GM12873 (cell line): ENCODE measurements around the gene LAMC1.

Experiments
- TF ChIP-seq, protein P1 (sequence below): IDR thresholded peaks from 2 replicates; pipeline ENCODE4 v1.5.1; 2012; ENCODE audit warnings: low read depth, mild to moderate bottlenecking, moderate library complexity, low read length, control low read depth; ENCODE audit not compliant: insufficient read depth; ENCODE audit errors: missing control alignments

The LAMC1 gene

DNA sequence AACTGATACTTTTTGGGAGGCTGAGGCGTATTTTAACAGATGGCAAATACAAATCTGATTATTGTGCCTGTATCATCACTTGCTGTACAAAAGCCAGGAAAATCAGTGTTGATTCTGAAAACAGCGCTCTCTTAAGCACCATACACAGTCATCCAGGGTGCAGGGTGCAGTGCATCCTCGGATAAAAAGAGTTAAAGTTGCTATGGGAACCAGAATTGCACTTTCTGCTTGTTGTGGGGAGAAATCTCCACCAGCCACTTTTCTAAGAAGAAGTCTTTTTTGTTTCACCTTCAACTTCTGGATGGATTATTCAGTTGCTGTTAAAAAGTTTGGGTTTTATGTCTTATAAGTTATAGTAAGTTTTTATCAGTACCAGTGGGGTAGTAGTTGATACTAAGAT lies 3.8 kb downstream of the LAMC1 start:
- TF ChIP-seq, protein P1, sequence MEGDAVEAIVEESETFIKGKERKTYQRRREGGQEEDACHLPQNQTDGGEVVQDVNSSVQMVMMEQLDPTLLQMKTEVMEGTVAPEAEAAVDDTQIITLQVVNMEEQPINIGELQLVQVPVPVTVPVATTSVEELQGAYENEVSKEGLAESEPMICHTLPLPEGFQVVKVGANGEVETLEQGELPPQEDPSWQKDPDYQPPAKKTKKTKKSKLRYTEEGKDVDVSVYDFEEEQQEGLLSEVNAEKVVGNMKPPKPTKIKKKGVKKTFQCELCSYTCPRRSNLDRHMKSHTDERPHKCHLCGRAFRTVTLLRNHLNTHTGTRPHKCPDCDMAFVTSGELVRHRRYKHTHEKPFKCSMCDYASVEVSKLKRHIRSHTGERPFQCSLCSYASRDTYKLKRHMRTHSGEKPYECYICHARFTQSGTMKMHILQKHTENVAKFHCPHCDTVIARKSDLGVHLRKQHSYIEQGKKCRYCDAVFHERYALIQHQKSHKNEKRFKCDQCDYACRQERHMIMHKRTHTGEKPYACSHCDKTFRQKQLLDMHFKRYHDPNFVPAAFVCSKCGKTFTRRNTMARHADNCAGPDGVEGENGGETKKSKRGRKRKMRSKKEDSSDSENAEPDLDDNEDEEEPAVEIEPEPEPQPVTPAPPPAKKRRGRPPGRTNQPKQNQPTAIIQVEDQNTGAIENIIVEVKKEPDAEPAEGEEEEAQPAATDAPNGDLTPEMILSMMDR = no peak

DNA sequence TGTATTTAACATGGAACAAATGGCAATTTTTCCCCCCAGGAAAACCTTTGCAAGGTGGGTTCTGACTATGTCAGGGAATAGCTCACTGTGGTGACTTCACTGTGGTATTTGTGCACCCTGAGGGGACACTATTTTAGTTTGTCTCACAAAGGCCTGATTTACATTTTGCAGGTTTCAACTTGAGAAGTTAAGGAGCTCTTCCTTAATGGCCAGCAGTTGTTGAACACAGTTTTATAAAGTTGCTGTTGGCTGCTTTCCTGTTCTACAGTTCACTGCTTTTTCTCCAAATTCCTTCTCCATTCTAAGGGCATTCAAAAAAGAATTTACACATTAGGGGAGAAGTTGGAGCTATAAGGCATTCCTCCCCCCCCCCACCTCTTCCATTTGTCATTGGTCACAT lies 4.6 kb downstream of the LAMC1 start:
- TF ChIP-seq, protein P1 = no peak

DNA sequence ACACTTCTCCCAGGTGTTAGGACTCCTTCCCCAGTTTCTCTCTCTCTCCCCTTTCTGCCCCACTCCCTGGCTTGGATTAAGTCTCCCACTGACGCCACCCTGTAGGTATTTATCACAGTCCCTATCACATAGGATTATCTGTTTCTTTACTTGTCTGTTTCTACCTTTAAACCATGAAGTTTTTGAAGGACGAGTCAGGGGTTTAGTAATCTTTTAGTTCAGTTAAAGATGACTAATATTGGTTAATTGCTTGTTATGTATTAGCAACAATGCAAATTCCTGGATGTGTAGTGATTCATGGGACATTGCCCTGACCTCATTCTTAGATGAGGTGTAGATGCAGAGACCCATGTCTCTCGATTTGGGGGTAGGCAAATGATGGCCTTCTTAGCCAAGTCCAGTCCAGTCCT lies 6.4 kb downstream of the LAMC1 start:
- TF ChIP-seq, protein P1 = no peak

DNA sequence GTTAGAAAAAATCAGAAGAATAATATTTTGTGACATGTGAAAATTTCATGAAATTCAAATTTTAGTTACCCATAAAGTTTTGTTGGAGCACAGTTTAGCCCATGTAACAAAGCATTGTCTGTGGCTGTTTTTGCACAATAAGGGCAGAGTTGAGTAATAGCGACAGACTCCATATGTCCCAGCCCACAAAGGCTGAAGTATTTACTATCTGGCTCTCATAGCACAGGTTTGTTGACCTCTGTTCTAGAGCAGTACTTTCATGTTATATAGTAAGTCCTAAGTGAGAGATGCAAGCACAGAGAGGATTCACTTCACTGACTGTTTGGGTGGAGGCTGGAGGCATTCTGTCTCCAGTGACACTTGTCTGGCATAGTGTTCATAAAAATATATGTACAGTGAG lies 6.8 kb downstream of the LAMC1 start:
- TF ChIP-seq, protein P1 = no peak

DNA sequence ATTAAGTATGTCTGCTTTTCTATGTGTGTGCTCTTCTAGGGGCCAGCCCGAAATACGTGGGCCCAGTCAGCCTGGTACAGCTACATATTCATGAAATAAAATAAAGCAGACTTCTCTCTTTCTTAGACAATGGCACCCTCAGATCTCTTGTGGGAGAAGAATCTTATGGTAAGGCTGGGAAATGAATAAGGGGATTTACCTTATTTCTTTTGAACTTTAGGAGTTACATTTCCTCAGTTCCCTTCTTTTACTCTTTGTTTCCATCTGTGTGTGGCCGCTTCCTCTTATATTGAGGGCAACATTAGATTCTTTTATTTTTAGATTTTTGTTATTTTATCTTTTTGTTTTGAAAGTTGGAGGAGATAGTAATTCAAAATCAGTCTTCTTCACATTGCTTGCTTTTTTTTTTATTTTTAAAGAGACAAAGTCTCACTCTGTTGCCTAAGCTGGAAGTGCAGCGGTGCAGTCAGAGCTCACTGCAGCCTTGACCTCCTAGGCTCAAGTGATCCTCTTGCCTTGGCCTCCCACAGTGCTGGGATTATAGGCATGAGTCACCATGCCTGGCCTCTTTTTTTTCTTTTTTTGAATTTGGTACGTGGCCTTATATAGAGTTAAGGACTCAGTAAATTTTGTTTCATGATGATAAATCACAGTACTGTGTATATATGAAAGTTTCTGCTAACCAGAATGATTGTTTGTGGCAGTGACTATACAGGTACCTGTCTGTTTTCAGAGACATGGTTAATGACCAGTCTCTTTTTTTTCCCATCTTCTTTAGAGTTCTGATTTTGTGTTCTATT lies 9.1 kb downstream of the LAMC1 start:
- TF ChIP-seq, protein P1 = no peak

DNA sequence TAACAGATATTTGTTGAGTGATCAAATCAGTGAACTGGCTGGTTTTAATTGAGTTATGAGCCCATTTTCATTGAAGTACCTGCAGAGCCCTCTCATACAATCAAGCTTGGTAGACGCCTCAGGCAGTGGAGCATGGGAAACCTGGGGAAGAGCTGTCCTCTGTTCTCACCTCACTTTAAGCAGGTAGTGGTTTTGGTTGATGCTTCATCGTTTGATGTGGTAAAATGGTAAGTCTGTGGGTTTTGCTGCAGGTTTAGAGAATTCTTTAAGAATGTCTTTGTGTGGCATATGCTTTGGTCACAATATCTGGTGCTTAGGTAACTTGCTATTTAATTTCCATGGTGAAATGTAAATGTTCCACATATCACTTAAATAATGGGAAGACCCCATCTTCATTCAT lies 10.0 kb downstream of the LAMC1 start:
- TF ChIP-seq, protein P1 = no peak

DNA sequence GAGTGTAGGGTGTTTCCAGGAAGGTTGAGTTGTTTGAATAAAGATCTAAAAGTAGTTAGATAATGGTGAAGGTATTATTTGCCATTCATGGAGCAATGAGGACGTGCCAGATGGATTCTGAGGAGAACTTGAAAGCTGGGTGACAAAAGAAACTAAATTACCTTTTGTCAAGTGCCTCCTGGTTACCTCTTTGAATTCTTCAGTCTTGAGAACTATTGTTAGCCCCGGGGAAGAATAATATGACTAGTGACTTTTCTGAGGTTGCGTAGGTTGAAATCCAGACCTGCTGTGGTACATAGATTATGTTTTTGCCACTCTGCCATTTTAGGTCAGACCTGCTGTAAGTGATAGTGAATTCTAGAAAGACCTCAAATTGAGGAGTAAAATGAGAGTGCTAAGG lies 11.5 kb downstream of the LAMC1 start:
- TF ChIP-seq, protein P1 = no peak
